Activated CD8-positive, alpha-beta memory T cell treated with anti-CD3 and anti-CD28 coated beads, Interleukin-2, amount 50 U/mL, for 24 hours (primary cell): ENCODE measurements around the gene PPL.

Experiments
- DNase-seq: peaks from one replicate; pipeline ENCODE4 v3.0.0-alpha.2; 2020; ENCODE audit errors: extremely low read depth

The PPL gene

DNA sequence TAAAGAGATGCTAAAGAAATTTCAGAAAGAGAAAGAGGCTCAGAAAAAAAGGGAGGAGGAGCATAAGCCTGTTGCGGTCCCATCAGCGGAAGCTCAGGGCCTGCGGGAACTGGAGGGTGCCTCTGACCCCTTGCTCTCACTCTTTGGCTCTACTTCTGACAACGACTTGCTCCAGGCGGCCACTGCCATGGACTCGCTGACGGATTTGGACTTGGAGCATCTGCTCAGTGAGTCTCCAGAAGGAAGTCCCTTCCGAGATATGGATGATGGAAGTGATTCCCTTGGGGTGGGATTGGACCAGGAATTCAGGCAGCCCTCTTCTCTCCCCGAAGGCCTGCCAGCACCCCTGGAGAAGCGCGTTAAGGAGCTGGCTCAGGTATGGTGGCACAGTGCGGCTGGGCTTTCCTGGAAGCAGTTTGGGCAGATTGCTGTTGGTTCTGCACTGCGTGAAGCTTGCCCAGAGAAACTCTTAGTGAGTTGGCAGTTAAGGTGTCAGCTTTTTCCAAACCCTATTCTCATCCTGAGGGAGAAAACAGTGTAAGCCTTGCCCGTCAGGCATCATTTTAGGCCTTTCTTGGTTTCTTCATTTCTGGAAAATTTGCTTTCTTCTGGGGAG, 76.1 kb downstream of the PPL start:
- no peak for DNase-seq

GRCh38 chr16:4859900-4860255, 77.1 kb downstream of the PPL start:
- DNase-seq = no peak

DNA sequence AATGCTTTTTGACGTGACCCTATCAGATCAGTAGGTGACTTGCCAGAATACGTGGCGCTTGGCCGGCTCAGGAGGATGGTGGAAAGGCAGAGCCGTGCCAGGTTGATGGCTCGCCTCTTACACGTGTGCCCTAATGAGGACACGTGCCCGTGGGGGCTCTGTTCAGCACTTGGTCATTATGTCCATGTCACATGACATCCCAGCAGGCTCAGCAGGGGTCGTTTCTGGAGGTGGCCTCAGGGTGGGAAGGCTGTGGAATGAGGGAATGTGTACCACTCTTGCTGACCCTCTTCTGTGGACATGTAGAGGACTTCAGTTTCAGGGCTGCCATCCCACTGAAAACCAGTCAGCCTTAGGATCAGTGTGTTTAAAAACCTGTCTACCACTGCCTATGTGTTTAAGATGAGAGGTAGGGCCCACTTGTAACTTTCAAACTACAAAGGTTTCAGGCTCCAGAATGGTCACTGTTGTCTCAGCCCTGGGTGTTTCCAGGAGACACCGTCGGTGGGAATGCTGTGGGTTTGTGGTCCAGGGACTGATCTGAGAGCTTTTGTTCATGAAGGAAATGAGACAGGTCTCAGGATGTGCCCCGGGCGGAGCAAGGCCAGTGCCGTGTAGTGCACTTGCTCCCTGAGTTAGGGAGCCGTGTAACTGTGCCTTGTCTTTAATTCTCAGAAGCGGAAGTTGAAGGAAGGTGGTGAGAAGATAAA, 77.6 kb downstream of the PPL start:
- no peak for DNase-seq

- DNase-seq = no peak
Measured at GRCh38 chr16:4855804-4856203, 81.1 kb downstream of the PPL start.

DNA sequence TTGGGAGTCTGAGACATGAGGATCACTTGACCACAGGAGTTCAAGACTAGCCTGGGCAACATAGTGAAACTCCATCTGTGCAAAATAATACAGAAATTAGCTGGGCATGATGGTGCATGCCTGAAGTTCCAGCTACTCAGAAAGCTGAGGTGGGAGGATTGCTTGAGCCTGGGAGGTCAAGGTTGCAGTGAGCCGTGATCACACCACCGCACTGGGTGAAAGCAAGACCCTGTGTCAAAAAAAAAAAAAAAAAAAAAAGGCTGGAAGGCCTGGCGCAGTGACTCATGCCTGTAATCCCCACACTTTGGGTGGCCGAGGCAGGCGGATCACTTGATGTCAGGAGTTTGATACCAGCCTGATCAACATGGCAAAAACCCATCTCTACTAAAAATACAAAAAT, 81.6 kb downstream of the PPL start:
- no peak for DNase-seq

DNA sequence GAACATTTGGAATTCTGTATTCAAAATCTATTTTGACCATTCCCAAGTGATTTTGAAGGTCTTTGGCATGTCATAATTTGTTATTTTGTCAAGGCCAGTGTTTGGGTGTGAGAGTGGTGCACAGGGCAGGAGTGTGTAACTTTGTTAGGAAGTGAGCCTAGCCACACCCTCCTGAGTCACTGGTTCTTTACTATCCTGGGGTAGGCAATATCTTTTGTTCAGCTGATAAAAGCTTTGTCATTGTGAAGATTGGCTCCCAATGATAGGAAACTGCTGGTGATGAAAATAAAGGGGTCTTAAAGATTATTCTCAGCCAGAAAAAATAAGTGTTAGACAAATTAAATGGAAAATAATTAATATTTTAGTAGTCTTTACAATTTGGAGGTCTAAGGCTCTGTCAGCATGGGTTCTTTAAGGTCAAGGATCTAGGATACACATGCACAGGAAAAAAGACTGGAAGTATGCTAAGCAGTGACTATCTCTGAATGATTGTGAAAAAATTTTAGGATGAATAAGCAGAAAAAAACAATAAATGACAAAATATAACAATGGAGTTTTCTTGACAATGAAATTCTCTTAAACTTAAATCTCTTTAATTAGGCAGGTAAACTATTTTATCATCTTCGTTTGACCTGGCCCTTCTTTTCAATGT, 84.6 kb downstream of the PPL start:
- DNase-seq = no peak

- no peak for DNase-seq
Measured at GRCh38 chr16:4850211-4850610, 86.7 kb downstream of the PPL start.

GRCh38 chr16:4847774-4848587, 89.0 kb downstream of the PPL start:
- DNase-seq = no peak

DNA sequence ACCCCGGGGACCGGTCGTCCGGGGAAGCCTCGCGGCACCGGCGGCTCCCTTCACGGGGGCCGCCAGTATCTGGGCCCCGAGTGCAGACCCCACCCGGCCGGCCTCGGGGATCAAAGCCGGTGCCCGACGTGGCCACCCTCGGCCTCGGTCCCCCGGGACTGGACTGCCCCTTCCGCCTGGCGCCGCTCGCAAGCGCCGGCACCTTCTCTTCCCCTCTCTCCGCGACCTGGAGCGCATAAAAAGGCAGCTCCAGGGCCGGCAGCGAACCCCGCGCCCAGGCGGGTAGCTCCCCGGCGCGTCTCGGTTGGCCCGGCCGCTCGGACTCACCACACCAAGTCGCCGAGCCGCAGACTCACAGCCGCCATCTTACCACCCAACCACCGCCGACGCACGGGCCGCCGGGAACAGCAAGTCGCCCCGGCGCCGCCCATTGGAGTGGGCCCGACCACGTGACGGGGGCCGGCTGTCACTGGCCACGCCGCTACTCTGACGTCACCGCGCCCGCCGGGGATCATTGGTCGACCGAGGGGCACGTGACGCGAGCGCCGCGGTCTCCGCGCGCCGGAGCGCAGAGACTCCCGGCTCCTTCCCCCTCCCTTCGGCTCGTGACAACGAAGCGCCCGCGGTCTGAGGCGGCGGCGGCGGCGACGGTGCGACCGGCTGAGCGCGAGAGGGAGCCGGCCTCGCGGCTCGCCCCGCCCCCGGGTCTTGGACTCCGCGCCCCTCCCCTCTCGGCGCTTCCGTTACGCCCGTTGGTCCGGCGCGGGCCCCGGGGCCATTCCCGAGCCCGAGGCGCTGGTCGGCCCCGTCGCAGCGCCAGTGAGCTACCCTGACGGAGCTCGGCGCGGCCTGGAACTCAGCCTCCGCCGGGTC, 89.8 kb downstream of the PPL start, which contains the start of the genes GLYR1 and UBN1:
Gene GLYR1, minus strand, starts transcription at position 388 of the 873 bp plus-strand sequence. Its CDS starts 23 bp downstream, at position 365.
Gene UBN1, plus strand, starts transcription at position 581 of the 873 bp plus-strand sequence. CDS start 5,437 bp downstream, outside the sequence.
- peak; percentile 98 for DNase-seq

DNA sequence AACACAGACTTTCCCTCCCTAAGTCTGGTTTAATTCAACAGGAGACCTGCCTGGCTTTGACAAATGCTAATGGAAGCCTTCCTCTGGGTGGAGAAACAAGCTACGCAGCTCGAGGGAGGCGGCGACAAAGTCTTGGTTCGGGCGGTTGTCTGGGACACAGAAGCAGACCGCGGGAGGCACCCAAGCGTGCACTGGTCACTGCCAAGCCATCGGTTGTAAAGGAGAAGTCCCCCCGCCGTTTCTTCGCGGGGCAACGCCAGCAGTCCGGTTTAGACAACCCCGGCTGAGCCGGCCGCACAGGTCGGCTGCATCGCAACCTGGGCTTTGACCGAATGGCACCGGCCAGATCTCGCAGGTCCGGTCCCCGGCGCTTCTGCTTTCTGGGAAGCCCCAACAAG, 90.4 kb downstream of the PPL start:
- no peak for DNase-seq

DNA sequence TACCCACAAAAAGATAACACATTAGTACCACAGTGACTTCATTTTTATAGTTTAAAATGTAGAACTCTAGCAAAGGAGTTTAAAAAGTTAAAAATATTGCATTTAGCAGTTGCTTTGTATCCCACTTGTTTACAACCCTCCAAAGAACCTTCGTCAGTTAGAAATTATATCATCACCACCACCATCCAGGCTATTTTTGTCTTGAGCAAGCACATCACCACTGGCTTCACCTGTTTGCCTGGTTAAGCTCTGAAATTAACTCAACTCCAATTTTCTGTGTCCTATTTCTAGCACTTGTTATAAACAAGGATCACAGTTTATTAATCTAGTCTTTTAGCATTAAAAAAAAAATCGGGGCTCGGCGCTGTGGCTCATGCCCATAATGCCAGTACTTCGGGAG, 96.0 kb downstream of the PPL start:
- DNase-seq = no peak

GRCh38 chr16:4839942-4840341, 97.0 kb downstream of the PPL start:
- no peak for DNase-seq

DNA sequence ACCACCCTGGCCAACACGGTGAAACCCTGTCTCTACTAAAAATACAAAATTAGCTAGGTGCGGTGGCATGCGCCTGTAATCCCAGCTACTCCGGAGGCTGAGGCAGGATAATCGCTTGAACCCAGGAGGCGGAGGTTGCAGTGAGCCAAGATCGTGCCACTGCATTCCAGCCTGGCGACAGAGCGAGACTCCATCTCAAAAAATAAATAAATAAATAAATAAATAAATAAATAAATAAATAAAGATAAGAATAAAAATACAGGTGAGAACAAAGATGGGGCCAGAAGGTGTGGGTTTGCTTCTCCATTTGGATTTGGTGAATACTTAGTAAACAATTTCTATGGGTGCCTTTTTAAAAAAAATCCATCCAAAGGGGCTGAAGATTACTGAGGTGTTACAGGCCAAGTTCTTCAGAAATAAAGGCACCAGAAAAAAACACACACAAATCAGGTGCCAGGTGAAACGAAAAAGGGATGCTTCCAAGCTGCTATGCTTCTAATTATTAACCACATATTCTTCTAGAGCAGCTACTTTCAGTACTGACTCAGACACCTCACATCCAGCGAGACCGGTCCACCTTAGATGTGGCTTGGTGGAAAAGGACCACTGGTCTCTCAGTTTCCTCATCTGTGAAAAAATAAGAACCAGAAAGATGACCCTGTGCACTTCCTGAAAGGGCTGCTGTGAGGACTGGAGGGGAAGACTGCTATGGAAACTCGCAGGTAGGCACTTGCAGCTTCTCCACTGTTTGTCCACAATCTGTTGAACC, 99.0 kb downstream of the PPL start:
- DNase-seq = no peak

GRCh38 chr16:4836727-4837126, 100.2 kb downstream of the PPL start:
- DNase-seq = no peak

- no peak for DNase-seq
Measured at GRCh38 chr16:4833584-4833983, 103.4 kb downstream of the PPL start.

GRCh38 chr16:4832698-4833343, 104.1 kb downstream of the PPL start:
- DNase-seq = no peak
